NT2/D1 (cell line): ENCODE data around the gene PARP8.

ENCODE experiments used
- YY1 ChIP-seq: IDR thresholded peaks from 2 replicates; pipeline ENCODE4 v1.6.1; 2011; ENCODE audit not compliant: insufficient read length, insufficient read depth
- ZNF274 ChIP-seq: IDR thresholded peaks from 2 replicates; pipeline ENCODE4 v1.6.1; 2011; ENCODE audit warnings: mild to moderate bottlenecking, low read depth, low read length

GRCh38 chr5:50653946-50654345 lies 12.5 kb upstream of the PARP8 start:
- TF ChIP-seq ZNF274, result no peak
- no peak for TF ChIP-seq YY1
